Measurements from ENCODE around the gene RASSF1. TPM values are rescaled to one million over a fixed set of nuclear protein-coding genes. Genes with fewer than 3 reads are reported as not detected.

RASSF1 gene
- total RNA-seq, 5 donors from 2014 or later (not counting 1 experiment from before 2014, with no cell fraction given), result 73.2 to 153 (median 79.6) TPM

- H3K4me1 Mint-ChIP-seq, result peaks cover 26 to 47% (median 41%) of the 10 kb centered on the region in 3 donors
- no peaks in the 10 kb centered on the region for H3K27me3 ChIP-seq (replicated peaks in 1 of 2; ENCODE audit: control insufficient read depth in 2 of 2, extremely low read depth in 1 of 2, insufficient read depth in 2 of 2, low read length in 1 of 2)
- DNase-seq, result no peak
- CTCF ChIA-PET, result no interaction called here
- peaks cover 13 to 57% of the 10 kb centered on the region in 2 experiments for H3K4me1 ChIP-seq (ENCODE audit: control insufficient read depth in 1 of 2, extremely low read depth in 1 of 2, insufficient read depth in 2 of 2, low read length in 2 of 2)
- H3K27ac ChIP-seq (ENCODE audit: low read length), result no peak overlapping the region
- no peaks in the 10 kb centered on the region for H3K9me3 ChIP-seq
- WGBS (ENCODE audit: insufficient coverage), result 100% methylated on average over 6 of the region's 10 CpGs
- no peak overlapping the region for H3K4me3 Mint-ChIP-seq
- POLR2A ChIA-PET, result no interaction called here
- no peak overlapping the region for H3K27ac Mint-ChIP-seq
- H3K9me3 Mint-ChIP-seq, result no peaks in the 10 kb centered on the region
- no peak overlapping the region for H3K4me3 ChIP-seq (ENCODE audit: control insufficient read depth in 1 of 2, extremely low read depth in 1 of 2, low read length in 1 of 2)
- H3K27me3 Mint-ChIP-seq, result no peaks in the 10 kb centered on the region
- peaks cover 14 to 47% of the 10 kb centered on the region in 2 donors for H3K36me3 ChIP-seq (ENCODE audit: control insufficient read depth in 2 of 2, extremely low read depth in 1 of 2, insufficient read depth in 1 of 2, low read length in 1 of 2)
- no peak for ATAC-seq (replicated peaks in 1 of 4)
- H3K36me3 Mint-ChIP-seq, result peaks cover 19% of the 10 kb centered on the region
These were observed 10.3 kb downstream of the RASSF1 start for GRCh38 chr3:50330330-50330729.

- Histone ChIP-seq H3K9me3 (no peaks in the 10 kb centered on the region), H3K27ac (ENCODE audit: low read length) (peak within 1 kb of the TSS; percentile 69), H3K4me3 (ENCODE audit: control insufficient read depth in 1 of 2, extremely low read depth in 1 of 2, low read length in 1 of 2) (peak within 1 kb of the TSS; percentile 77 to 90), H3K27me3 (replicated peaks in 1 of 2; ENCODE audit: control insufficient read depth in 2 of 2, extremely low read depth in 1 of 2, insufficient read depth in 2 of 2, low read length in 1 of 2) (no peaks in the 10 kb centered on the region), H3K4me1 (ENCODE audit: control insufficient read depth in 1 of 2, extremely low read depth in 1 of 2, insufficient read depth in 2 of 2, low read length in 2 of 2) (peaks cover 6 to 44% of the 10 kb centered on the region in 2 experiments), H3K36me3 (ENCODE audit: control insufficient read depth in 2 of 2, extremely low read depth in 1 of 2, insufficient read depth in 1 of 2, low read length in 1 of 2) (peaks cover 14 to 40% of the 10 kb centered on the region in 2 donors)
- peaks cover 15 to 36% (median 25%) of the 10 kb centered on the region in 3 donors for H3K4me1 Mint-ChIP-seq
- ChIA-PET CTCF (interaction anchor here (0.5 to 1.7 kb wide), 6 partner anchors 9 to 100 kb away, joined by 3 to 11 read pairs (median 3); no protein-coding TSS in a partner anchor), POLR2A (interaction anchor here (0.6 to 2.5 kb wide), 5 partner anchors 9 to 103 kb away, joined by 3 to 11 read pairs (median 4); partner anchors contain the start of genes CYB561D2 (in 1 of the 2) and NPRL2 (in 1 of the 2))
- ATAC-seq (replicated peaks in 1 of 4) (peak; percentile 93 to 96 (median 95)), DNase-seq (peak; percentile 86 to 98 (median 94))
- peak within 1 kb of the TSS; percentile 86 to 92 (median 89) for H3K4me3 Mint-ChIP-seq
- no peaks in the 10 kb centered on the region for H3K9me3 Mint-ChIP-seq
- no peaks in the 10 kb centered on the region for H3K27me3 Mint-ChIP-seq
- peak within 1 kb of the TSS; percentile 85 to 87 for H3K27ac Mint-ChIP-seq
- WGBS (ENCODE audit: insufficient coverage), result 3% methylated on average over 54 of the region's 55 CpGs
- peaks cover 19% of the 10 kb centered on the region for H3K36me3 Mint-ChIP-seq
These were observed 12.5 kb downstream of the RASSF1 start, which contains the start of gene TUSC2 for GRCh38 chr3:50327943-50328691. TUSC2 (minus strand) TSS chr3:50328223; CDS start chr3:50328099, 124 bp downstream.

- no peak for DNase-seq
- Mint-ChIP-seq H3K4me3 (peak overlapping the region; percentile 86 to 92 (median 89)), H3K27ac (peak overlapping the region; percentile 58 to 63), H3K9me3 (no peaks in the 10 kb centered on the region), H3K36me3 (peaks cover 16% of the 10 kb centered on the region), H3K4me1 (peaks cover 15 to 37% (median 22%) of the 10 kb centered on the region in 3 donors), H3K27me3 (no peaks in the 10 kb centered on the region)
- WGBS (ENCODE audit: insufficient coverage), result no CpG with 5 or more reads among the region's 4 CpGs
- CTCF ChIA-PET, result interaction anchor here (0.5 to 1.7 kb wide), 3 partner anchors 10 to 76 kb away, joined by 3 to 11 read pairs (median 3); no protein-coding TSS in a partner anchor
- peaks cover 6 to 42% of the 10 kb centered on the region in 2 experiments for H3K4me1 ChIP-seq (ENCODE audit: control insufficient read depth in 1 of 2, extremely low read depth in 1 of 2, insufficient read depth in 2 of 2, low read length in 2 of 2)
- POLR2A ChIA-PET, result interaction anchor here (0.8 to 2.5 kb wide), 2 partner anchors 10 to 23 kb away, joined by 3 to 11 read pairs; partner anchors contain the start of genes CYB561D2 (in 1 of the 2) and NPRL2 (in 1 of the 2)
- H3K9me3 ChIP-seq, result no peaks in the 10 kb centered on the region
- peak overlapping the region; percentile 77 to 90 for H3K4me3 ChIP-seq (ENCODE audit: control insufficient read depth in 1 of 2, extremely low read depth in 1 of 2, low read length in 1 of 2)
- H3K27me3 ChIP-seq (replicated peaks in 1 of 2; ENCODE audit: control insufficient read depth in 2 of 2, extremely low read depth in 1 of 2, insufficient read depth in 2 of 2, low read length in 1 of 2), result no peaks in the 10 kb centered on the region
- ATAC-seq (replicated peaks in 1 of 4), result no peak
- peak overlapping the region; percentile 61 for H3K27ac ChIP-seq (ENCODE audit: low read length)
- H3K36me3 ChIP-seq (ENCODE audit: control insufficient read depth in 2 of 2, extremely low read depth in 1 of 2, insufficient read depth in 1 of 2, low read length in 1 of 2), result peaks cover 14 to 35% of the 10 kb centered on the region in 2 donors
These were observed 13.5 kb downstream of the RASSF1 start for GRCh38 chr3:50327129-50327528.

- no peak overlapping the region for H3K27ac ChIP-seq (ENCODE audit: low read length)
- Mint-ChIP-seq H3K27ac (no peak overlapping the region), H3K27me3 (no peaks in the 10 kb centered on the region), H3K36me3 (peaks cover 13% of the 10 kb centered on the region), H3K4me1 (peaks cover 15 to 35% (median 22%) of the 10 kb centered on the region in 3 donors), H3K9me3 (no peaks in the 10 kb centered on the region), H3K4me3 (peak overlapping the region; percentile 21 to 89 (median 86))
- ATAC-seq (replicated peaks in 1 of 4) (no peak), DNase-seq (no peak)
- no peaks in the 10 kb centered on the region for H3K9me3 ChIP-seq
- ChIA-PET POLR2A (no interaction called here), CTCF (no interaction called here)
- peaks cover 8 to 45% of the 10 kb centered on the region in 2 experiments for H3K4me1 ChIP-seq (ENCODE audit: control insufficient read depth in 1 of 2, extremely low read depth in 1 of 2, insufficient read depth in 2 of 2, low read length in 2 of 2)
- no peak overlapping the region for H3K4me3 ChIP-seq (ENCODE audit: control insufficient read depth in 1 of 2, extremely low read depth in 1 of 2, low read length in 1 of 2)
- H3K27me3 ChIP-seq (replicated peaks in 1 of 2; ENCODE audit: control insufficient read depth in 2 of 2, extremely low read depth in 1 of 2, insufficient read depth in 2 of 2, low read length in 1 of 2), result no peaks in the 10 kb centered on the region
- H3K36me3 ChIP-seq (ENCODE audit: control insufficient read depth in 2 of 2, extremely low read depth in 1 of 2, insufficient read depth in 1 of 2, low read length in 1 of 2), result peaks cover 6 to 25% of the 10 kb centered on the region in 2 donors
- WGBS (ENCODE audit: insufficient coverage), result no CpG with 5 or more reads among the region's 8 CpGs
These were observed 14.5 kb downstream of the RASSF1 start for GRCh38 chr3:50326182-50326541.

- DNase-seq (no peak), ATAC-seq (replicated peaks in 1 of 4) (no peak)
- H3K9me3 ChIP-seq, result no peaks in the 10 kb centered on the region
- no peaks in the 10 kb centered on the region for H3K27me3 ChIP-seq (replicated peaks in 1 of 2; ENCODE audit: control insufficient read depth in 2 of 2, extremely low read depth in 1 of 2, insufficient read depth in 2 of 2, low read length in 1 of 2)
- Mint-ChIP-seq H3K4me3 (peak overlapping the region in 1 of 3 donors; percentile 89), H3K4me1 (peaks cover 16 to 36% (median 23%) of the 10 kb centered on the region in 3 donors), H3K36me3 (peaks cover 7% of the 10 kb centered on the region), H3K9me3 (no peaks in the 10 kb centered on the region), H3K27ac (no peak overlapping the region), H3K27me3 (no peaks in the 10 kb centered on the region)
- 98% methylated on average over 5 of the region's 11 CpGs for WGBS (ENCODE audit: insufficient coverage)
- peaks cover 9 to 48% of the 10 kb centered on the region in 2 experiments for H3K4me1 ChIP-seq (ENCODE audit: control insufficient read depth in 1 of 2, extremely low read depth in 1 of 2, insufficient read depth in 2 of 2, low read length in 2 of 2)
- H3K27ac ChIP-seq (ENCODE audit: low read length), result no peak overlapping the region
- H3K4me3 ChIP-seq (ENCODE audit: control insufficient read depth in 1 of 2, extremely low read depth in 1 of 2, low read length in 1 of 2), result no peak overlapping the region
- ChIA-PET CTCF (interaction anchor here in 1 of 2 donors (1.2 to 1.5 kb wide), 2 partner anchors 11 to 90 kb away, joined by 3 to 5 read pairs; no protein-coding TSS in a partner anchor), POLR2A (no interaction called here)
- peaks cover 2 to 20% of the 10 kb centered on the region in 2 donors for H3K36me3 ChIP-seq (ENCODE audit: control insufficient read depth in 2 of 2, extremely low read depth in 1 of 2, insufficient read depth in 1 of 2, low read length in 1 of 2)
These were observed 15.0 kb downstream of the RASSF1 start for GRCh38 chr3:50325497-50326181.

- WGBS (ENCODE audit: insufficient coverage), result no CpG with 5 or more reads among the region's 2 CpGs
- H3K4me3 ChIP-seq (ENCODE audit: control insufficient read depth in 1 of 2, extremely low read depth in 1 of 2, low read length in 1 of 2), result no peak overlapping the region
These were observed 15.5 kb downstream of the RASSF1 start for GRCh38 chr3:50325113-50325480.

More at GRCh38 chr3:50325113-50325480, 15.5 kb downstream of the RASSF1 start:
- Mint-ChIP-seq H3K4me1 (peaks cover 21 to 42% (median 29%) of the 10 kb centered on the region in 3 donors), H3K27me3 (no peaks in the 10 kb centered on the region), H3K4me3 (peak overlapping the region in 1 of 3 donors; percentile 47), H3K36me3 (peaks cover 4% of the 10 kb centered on the region), H3K9me3 (no peaks in the 10 kb centered on the region), H3K27ac (peak overlapping the region in 1 of 2 donors; percentile 34)
- ChIA-PET POLR2A (no interaction called here), CTCF (interaction anchor here in 1 of 2 donors (0.9 to 1.5 kb wide), 3 partner anchors 12 to 90 kb away, joined by 3 to 5 read pairs (median 3); no protein-coding TSS in a partner anchor)
- Histone ChIP-seq H3K4me1 (ENCODE audit: control insufficient read depth in 1 of 2, extremely low read depth in 1 of 2, insufficient read depth in 2 of 2, low read length in 2 of 2) (peaks cover 12 to 54% of the 10 kb centered on the region in 2 experiments), H3K9me3 (no peaks in the 10 kb centered on the region), H3K36me3 (ENCODE audit: control insufficient read depth in 2 of 2, extremely low read depth in 1 of 2, insufficient read depth in 1 of 2, low read length in 1 of 2) (peaks cover 2 to 15% of the 10 kb centered on the region in 2 donors), H3K27me3 (replicated peaks in 1 of 2; ENCODE audit: control insufficient read depth in 2 of 2, extremely low read depth in 1 of 2, insufficient read depth in 2 of 2, low read length in 1 of 2) (no peaks in the 10 kb centered on the region), H3K27ac (ENCODE audit: low read length) (no peak overlapping the region)
- ATAC-seq (replicated peaks in 1 of 4) (no peak), DNase-seq (no peak)
